ENCODE data around the gene PPFIA1.

PPFIA1 gene

DNA sequence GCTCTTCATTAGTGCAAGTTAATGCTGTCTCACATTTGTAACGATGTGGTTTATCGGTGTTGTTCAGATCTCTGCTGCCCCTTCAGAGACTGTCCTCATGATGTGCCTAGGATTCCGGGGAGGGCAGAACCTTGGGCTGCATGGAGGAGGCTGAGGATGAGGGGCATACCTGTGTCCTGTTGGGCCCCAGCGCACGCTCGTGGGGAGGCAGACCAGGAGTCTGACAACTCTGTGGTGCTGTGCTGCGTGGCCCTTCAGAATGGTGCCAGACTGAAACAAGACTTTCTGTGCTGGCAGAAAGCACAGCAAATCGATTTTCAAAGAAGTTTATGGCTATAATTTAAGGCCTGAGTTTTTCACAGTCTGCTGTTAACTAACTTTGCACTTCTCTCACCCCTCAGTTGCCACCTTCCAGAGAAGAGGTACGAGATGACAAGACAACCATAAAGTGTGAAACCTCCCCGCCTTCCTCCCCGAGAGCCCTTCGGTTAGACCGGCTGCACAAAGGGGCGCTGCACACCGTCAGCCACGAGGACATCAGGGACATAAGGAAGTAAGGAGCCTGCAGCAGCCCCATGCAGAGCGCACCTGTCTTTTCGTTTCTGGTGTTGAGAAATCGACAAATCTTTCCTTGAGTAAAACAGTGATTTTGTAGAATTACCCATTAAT lies 83.5 kb downstream of the PPFIA1 start:
- no peak for DNase-seq (ENCODE audit: low read depth, low spot score)

DNA sequence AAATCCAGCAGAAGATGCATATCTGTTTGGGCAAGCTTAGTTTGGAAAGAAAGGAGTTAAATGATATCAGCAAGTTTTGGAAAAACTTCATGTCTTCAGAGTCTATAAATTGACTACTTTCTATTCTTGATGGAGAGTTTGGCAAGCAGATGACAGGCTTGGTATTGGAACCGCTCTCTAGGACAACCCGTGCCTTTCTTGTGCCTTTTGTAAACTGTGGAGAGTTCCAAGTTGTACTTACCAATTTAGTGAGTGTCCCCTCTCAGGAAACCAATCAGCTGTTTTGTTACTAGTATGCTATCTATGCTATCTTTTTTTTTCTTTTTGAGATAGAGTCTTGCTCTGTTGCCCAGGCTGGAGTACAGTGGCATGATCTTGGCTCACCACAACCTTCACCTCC lies 84.1 kb downstream of the PPFIA1 start:
- DNase-seq (ENCODE audit: low read depth, low spot score), result no peak

DNA sequence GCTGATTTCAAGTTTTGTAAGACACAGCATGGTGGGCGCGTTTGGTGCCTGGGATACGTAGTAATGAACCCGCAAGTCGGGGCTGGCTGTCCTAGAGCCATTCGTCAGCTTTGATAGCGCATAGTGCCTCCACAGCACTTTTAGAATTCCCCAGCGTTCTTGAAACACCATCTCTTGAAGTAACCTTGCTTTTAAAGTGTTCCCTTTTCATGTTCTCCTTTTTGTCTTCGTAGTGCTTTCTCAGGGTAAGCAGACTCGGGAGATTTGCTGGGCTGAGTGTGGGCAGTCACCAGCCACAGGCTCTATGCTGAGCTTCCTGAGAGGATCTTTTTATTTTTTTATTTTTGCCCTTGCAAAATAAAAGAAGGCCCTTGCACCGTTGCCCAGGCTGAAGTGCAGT lies 88.3 kb downstream of the PPFIA1 start:
- DNase-seq (ENCODE audit: low read depth, low spot score), result no peak

DNA sequence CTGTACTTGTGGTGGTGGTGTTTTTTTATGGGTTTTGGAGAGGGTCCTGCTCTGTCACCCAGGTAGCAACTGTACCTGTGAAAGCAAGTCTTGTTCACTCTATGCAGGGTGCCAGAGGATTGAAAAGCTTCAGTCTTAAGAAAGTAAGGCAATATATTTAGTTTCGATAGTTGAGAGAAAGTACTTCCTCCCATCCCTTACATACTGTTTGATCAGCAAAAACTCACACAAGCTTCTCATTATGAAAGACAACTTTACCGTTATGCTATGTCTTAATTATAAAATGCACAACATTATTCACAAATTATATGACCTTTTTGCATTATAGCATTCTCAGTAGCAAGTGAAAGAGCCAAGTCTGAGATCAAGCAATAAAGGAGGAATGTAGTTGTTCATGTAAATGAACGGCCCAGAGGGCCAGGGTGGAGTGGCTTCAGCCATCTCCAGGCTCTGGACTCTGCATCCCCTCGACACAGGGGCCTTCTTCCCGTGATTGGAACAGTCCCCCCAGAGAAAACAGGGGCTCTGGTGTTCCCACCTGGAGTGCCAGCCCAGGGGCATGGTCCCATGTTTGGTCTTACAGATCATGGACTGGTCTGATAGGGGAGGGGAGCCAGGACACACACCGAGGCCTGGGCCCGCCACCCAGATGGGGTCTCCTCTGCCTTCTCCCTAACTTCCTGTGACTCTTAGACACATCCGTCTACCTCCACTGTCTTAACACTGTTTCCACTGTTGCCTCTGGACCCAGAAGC lies 89.1 kb downstream of the PPFIA1 start:
- no peak for DNase-seq (ENCODE audit: low read depth, low spot score)

GRCh38 chr11:70360211-70360610 lies 89.7 kb downstream of the PPFIA1 start:
- no peak for DNase-seq (ENCODE audit: low read depth, low spot score)

DNA sequence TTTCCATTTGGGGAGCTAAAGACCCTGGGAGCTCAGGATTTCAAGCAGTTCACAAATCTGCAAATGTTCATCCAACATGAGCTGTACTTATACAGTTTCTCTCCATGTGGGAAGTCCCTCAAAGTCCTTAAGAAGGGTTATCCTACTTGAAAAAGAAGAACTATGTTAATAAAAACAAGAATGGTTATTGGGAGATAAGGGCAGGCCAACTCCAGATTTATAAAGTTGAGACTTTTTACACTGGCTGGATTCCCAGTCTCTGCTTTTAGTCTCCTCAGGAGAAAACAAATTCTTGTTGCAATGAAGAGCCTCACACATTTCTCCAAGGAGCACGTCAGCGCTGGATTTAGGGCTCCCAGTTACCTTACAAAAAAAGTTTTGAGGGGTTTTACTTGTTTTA lies 93.7 kb downstream of the PPFIA1 start:
- no peak for DNase-seq (ENCODE audit: low read depth, low spot score)

DNA sequence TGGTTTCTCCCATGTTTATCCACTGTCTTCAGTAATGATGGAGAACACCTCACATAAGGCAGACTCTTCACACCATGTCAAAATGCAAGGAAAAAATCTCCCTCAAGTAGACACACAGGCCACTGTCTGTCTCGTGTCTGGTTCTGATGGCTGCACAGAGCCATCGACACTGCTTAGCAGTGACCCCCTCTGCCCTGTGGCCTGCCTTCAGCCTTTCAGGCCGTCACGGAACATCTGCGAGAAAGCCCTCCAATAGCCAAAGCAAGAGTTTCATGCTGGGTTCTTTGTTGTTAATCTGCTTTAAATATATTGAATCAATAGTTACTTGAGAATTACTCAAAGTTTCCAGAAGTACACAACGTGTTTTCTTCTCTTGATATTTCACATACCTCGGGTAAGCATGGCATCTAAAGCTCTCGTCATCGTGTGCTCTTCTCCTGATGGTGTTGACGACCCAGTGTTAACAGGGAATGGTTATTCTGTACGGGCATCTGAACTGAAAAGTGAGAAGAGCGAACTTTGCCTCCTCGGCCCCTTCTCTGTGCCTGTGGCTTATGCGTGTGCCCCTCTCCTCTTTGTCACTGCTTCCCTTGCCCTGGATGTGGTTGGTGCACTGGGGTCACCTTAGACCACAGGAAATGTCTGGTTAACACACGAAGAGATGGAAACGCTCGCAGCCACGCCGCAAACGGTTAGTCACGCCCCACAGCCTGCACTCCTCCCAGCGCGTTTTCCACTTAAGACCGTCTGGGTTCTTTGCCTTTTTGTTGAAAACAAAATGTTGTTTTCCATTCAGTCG lies 94.5 kb downstream of the PPFIA1 start:
- no peak for DNase-seq (ENCODE audit: low read depth, low spot score)

DNA sequence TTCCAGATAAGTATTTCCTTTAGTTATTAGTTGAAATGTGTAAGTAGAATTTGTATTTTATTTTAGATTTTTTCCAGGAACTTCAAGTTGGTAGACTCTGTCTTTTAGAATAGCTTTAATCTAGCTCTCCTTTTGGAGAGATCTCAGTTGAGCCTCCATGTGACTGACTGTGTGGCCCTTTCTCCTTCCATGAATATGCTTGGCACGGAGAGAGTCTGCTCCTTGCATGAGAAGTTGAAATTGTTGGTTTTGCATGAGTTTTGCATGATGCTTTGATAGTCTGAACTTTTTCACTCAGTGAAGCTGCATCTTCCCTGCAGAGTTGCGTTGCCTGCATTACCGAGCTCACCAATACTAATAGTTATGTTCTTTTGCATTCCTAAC lies 95.0 kb downstream of the PPFIA1 start:
- no peak for DNase-seq (ENCODE audit: low read depth, low spot score)

- no peak for DNase-seq (ENCODE audit: low read depth, low spot score)
Observed at GRCh38 chr11:70367071-70367470, 96.6 kb downstream of the PPFIA1 start.

GRCh38 chr11:70368961-70369360 lies 98.5 kb downstream of the PPFIA1 start:
- DNase-seq (ENCODE audit: low read depth, low spot score), result no peak

- DNase-seq (ENCODE audit: low read depth, low spot score), result no peak
Observed at GRCh38 chr11:70371241-70371640, 100.8 kb downstream of the PPFIA1 start.

GRCh38 chr11:70372076-70372475 lies 101.6 kb downstream of the PPFIA1 start:
- DNase-seq (ENCODE audit: low read depth, low spot score), result no peak

- DNase-seq (ENCODE audit: low read depth, low spot score), result no peak
Observed at GRCh38 chr11:70376621-70377020, 106.1 kb downstream of the PPFIA1 start.

DNA sequence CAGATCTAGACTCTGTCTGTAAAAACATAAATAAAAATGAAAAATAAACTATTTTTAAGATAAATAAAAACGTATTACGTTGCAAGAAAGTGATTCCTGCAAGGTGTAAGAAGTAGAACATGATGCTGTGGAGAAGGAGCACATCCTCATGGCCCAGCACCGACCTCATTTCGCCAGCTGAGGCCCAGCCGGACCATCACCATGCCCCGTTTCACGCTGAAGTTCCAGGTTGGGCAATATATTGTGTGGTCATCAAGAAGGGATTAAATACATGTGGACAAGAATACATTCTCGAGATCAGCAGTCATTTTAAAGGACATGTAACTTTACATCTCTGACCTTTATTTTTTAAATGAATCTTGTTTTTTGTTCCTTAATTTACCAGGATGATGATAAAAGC lies 107.2 kb downstream of the PPFIA1 start:
- DNase-seq (ENCODE audit: low read depth, low spot score), result no peak

- no peak for DNase-seq (ENCODE audit: low read depth, low spot score)
Observed at GRCh38 chr11:70378506-70379134, 108.1 kb downstream of the PPFIA1 start.

DNA sequence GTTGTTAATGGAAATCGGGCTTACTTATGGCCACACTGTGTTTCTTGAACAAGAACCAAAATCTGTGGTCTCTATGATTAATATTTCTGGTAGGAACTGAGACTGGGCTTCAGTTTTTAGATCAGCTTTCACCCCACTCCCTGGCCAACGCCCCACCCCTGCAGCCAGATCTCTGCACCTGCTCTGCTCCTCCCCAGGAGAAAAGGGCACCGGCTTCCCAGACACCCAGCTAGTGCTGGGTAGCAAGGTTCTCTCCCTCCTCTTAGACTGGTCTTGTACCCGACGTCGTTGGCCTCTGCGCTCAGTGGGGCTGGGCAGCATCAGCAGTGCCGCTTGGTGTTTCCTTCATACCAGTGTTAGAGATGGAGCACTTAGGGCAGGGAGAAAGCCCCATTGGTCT lies 110.9 kb downstream of the PPFIA1 start:
- no peak for DNase-seq (ENCODE audit: low read depth, low spot score)

DNA sequence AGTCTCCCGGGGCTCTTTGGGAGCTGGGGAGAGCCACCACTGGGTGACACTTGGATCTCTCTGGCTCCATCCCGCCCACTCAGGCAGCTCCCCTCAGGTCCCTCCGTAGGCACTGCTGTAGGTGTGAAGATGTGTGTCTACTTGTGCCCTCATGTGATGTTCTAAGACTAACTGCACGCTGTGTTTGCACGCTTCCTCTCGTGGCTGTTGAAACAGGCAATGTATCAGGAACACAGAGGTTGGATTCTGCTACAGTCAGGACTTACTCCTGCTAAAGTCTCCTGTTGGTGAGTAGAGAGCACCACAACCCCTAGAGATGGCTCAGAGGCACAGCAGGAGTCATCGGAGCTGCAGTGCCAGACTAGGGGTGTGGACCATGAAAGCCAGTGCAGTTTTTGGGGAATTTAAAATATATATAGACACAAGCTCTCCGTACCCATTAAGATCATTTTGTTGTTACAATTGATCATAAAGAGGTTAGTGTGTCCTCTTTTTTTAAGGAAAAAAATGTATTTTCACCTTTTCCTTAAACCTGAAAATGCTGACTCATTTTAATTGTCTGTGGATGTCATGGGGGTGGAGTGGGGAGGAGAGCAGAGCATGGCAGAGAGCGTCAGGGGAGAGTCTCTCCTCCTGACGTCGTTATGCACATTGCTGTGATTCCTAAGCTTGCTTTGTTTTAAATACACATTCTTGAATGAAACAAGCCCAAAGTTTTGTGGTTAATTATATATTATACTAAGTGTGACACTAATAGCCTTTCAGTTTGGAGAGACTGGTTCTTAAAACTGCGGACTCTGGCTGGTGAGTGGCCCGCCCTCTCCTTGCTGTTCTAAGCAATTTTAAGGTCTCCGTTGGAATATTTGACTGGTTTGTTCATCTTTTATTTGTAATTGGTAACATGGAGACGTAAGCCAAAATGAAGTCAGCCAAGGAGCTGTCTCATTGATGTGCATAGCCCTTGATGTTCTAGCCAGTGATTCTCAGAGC lies 111.7 kb downstream of the PPFIA1 start:
- peak; percentile 56 for DNase-seq (ENCODE audit: low read depth, low spot score)

- DNase-seq (ENCODE audit: low read depth, low spot score), result no peak
Observed at GRCh38 chr11:70383664-70384565, 113.4 kb downstream of the PPFIA1 start.

- no peak for DNase-seq (ENCODE audit: low read depth, low spot score)
Observed at GRCh38 chr11:70384566-70385152, 114.2 kb downstream of the PPFIA1 start.

Measured in ELF-1 (cell line).